DMS114 treated with DMSO at 0.1 percent for 48 hours (cell line): Measurements from ENCODE around the gene WAC.
"Not testable (repeated sequence)": the region's sequence is repeated elsewhere in the genome, so short reads cannot be mapped to it uniquely, and the experiment has no call there.

Source experiments
- DNase-seq: peaks from one replicate; lab custom pipeline; 2025; ENCODE audit not compliant: unreplicated experiment; lab: John Stamatoyannopoulos, UW

WAC gene

GRCh38 chr10:28561531-28561930 lies 28.6 kb downstream of the WAC start:
- no peak for DNase-seq

GRCh38 chr10:28564905-28565304 lies 32.0 kb downstream of the WAC start:
- no peak for DNase-seq

GRCh38 chr10:28566458-28567015 lies 33.6 kb downstream of the WAC start:
- DNase-seq = no peak

GRCh38 chr10:28569506-28570159 lies 36.7 kb downstream of the WAC start:
- DNase-seq = no peak

- no peak for DNase-seq
Measured at GRCh38 chr10:28570598-28570997, 37.7 kb downstream of the WAC start.

- no peak for DNase-seq
Measured at GRCh38 chr10:28571265-28571664, 38.3 kb downstream of the WAC start.

GRCh38 chr10:28574214-28574613 lies 41.3 kb downstream of the WAC start:
- DNase-seq = not testable (repeated sequence)

GRCh38 chr10:28575852-28576251 lies 42.9 kb downstream of the WAC start:
- DNase-seq = no peak

- no peak for DNase-seq
Measured at GRCh38 chr10:28577506-28577905, 44.6 kb downstream of the WAC start.

GRCh38 chr10:28578454-28578853 lies 45.5 kb downstream of the WAC start:
- DNase-seq = no peak

- no peak for DNase-seq
Measured at GRCh38 chr10:28580825-28581224, 47.9 kb downstream of the WAC start.

GRCh38 chr10:28581916-28582315 lies 49.0 kb downstream of the WAC start:
- no peak for DNase-seq

GRCh38 chr10:28585076-28585475 lies 52.2 kb downstream of the WAC start:
- DNase-seq = no peak

GRCh38 chr10:28586176-28586575 lies 53.3 kb downstream of the WAC start:
- DNase-seq = no peak

GRCh38 chr10:28587270-28587969 lies 54.5 kb downstream of the WAC start:
- no peak for DNase-seq

- DNase-seq = no peak
Measured at GRCh38 chr10:28587970-28588290, 55.0 kb downstream of the WAC start.

- DNase-seq = no peak
Measured at GRCh38 chr10:28592953-28593352, 60.0 kb downstream of the WAC start.

GRCh38 chr10:28593811-28594210 lies 60.9 kb downstream of the WAC start:
- DNase-seq = no peak

- no peak for DNase-seq
Measured at GRCh38 chr10:28594406-28594805, 61.5 kb downstream of the WAC start.

GRCh38 chr10:28595613-28596012 lies 62.7 kb downstream of the WAC start:
- no peak for DNase-seq

GRCh38 chr10:28600056-28600455 lies 67.1 kb downstream of the WAC start:
- no peak for DNase-seq

GRCh38 chr10:28601012-28601411 lies 68.1 kb downstream of the WAC start:
- no peak for DNase-seq
